ENCODE results near the gene RUSC1. TPM values are rescaled to one million over a fixed set of nuclear protein-coding genes. Genes with fewer than 3 reads are reported as not detected.
A peak's percentile ranks its signal among the peaks of the same experiment; 100 is the strongest.

RUSC1 gene
- total RNA-seq, 1 donor from 2014 or later: 37.3 TPM

GRCh38 chr1:155307247-155307740, 13.4 kb upstream of the RUSC1 start:
- H3K27ac Mint-ChIP-seq: no peak overlapping the region
- peaks cover 15% of the 10 kb centered on the region for H3K4me1 Mint-ChIP-seq (ENCODE audit: low read depth)
- TF ChIP-seq, protein P1, sequence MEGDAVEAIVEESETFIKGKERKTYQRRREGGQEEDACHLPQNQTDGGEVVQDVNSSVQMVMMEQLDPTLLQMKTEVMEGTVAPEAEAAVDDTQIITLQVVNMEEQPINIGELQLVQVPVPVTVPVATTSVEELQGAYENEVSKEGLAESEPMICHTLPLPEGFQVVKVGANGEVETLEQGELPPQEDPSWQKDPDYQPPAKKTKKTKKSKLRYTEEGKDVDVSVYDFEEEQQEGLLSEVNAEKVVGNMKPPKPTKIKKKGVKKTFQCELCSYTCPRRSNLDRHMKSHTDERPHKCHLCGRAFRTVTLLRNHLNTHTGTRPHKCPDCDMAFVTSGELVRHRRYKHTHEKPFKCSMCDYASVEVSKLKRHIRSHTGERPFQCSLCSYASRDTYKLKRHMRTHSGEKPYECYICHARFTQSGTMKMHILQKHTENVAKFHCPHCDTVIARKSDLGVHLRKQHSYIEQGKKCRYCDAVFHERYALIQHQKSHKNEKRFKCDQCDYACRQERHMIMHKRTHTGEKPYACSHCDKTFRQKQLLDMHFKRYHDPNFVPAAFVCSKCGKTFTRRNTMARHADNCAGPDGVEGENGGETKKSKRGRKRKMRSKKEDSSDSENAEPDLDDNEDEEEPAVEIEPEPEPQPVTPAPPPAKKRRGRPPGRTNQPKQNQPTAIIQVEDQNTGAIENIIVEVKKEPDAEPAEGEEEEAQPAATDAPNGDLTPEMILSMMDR (IDR thresholded peaks at IDR 0.05; ENCODE audit: unreplicated experiment): peak; percentile 53
- no peaks in the 10 kb centered on the region for H3K9me3 Mint-ChIP-seq (ENCODE audit: low read depth)
- DNase-seq (ENCODE audit: low spot score, unreplicated experiment): no peak
- no peak overlapping the region for H3K4me3 Mint-ChIP-seq (ENCODE audit: low read depth)
- H3K36me3 Mint-ChIP-seq (ENCODE audit: insufficient read depth): peaks cover 3% of the 10 kb centered on the region
- no peaks in the 10 kb centered on the region for H3K27me3 Mint-ChIP-seq

- H3K27ac Mint-ChIP-seq: peak within 1 kb of the TSS; percentile 98
- H3K36me3 Mint-ChIP-seq (ENCODE audit: insufficient read depth): peaks cover 10% of the 10 kb centered on the region
- H3K9me3 Mint-ChIP-seq (ENCODE audit: low read depth): no peaks in the 10 kb centered on the region
- TF ChIP-seq, protein P1 (IDR thresholded peaks at IDR 0.05; ENCODE audit: unreplicated experiment): peak; percentile 11
- peak; percentile 86 for DNase-seq (ENCODE audit: low spot score, unreplicated experiment)
- H3K27me3 Mint-ChIP-seq: no peaks in the 10 kb centered on the region
- H3K4me3 Mint-ChIP-seq (ENCODE audit: low read depth): peak within 1 kb of the TSS; percentile 96
- H3K4me1 Mint-ChIP-seq (ENCODE audit: low read depth): peaks cover 15% of the 10 kb centered on the region
These were observed 11.9 kb upstream of the RUSC1 start, which contains the start of gene FDPS for GRCh38 chr1:155308493-155309422. Gene FDPS (plus strand): TSS chr1:155308866. CDS start chr1:155309790, 924 bp downstream.

DNA sequence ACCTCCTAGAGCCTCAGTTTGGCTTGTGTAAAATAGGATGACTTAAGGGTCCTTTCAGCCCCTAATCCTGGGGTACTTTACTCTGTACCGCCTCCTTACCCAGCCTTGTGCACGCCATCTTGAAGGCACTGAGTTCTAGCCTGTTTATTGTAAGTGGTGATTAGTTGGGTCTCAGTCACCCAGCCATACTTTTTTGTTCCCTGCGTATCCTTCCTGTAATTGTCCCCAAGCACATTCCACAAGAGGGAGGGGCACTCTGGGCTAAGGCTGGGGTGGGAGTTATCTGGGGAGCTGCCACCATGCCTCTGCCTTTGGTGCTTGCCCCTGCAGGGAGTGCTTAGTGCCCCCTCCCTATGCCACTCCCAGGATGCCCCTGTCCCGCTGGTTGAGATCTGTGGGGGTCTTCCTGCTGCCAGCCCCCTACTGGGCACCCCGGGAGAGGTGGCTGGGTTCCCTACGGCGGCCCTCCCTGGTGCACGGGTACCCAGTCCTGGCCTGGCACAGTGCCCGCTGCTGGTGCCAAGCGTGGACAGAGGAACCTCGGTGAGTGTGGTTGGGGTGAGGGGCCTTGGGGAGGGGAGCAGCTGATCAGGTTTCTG, 11.2 kb upstream of the RUSC1 start:
- H3K27me3 Mint-ChIP-seq: no peaks in the 10 kb centered on the region
- TF ChIP-seq, protein P1 (IDR thresholded peaks at IDR 0.05; ENCODE audit: unreplicated experiment): no peak
- peaks cover 15% of the 10 kb centered on the region for H3K4me1 Mint-ChIP-seq (ENCODE audit: low read depth)
- H3K9me3 Mint-ChIP-seq (ENCODE audit: low read depth): no peaks in the 10 kb centered on the region
- H3K27ac Mint-ChIP-seq: peak overlapping the region; percentile 98
- peak overlapping the region; percentile 96 for H3K4me3 Mint-ChIP-seq (ENCODE audit: low read depth)
- peaks cover 10% of the 10 kb centered on the region for H3K36me3 Mint-ChIP-seq (ENCODE audit: insufficient read depth)
- no peak for DNase-seq (ENCODE audit: low spot score, unreplicated experiment)

DNA sequence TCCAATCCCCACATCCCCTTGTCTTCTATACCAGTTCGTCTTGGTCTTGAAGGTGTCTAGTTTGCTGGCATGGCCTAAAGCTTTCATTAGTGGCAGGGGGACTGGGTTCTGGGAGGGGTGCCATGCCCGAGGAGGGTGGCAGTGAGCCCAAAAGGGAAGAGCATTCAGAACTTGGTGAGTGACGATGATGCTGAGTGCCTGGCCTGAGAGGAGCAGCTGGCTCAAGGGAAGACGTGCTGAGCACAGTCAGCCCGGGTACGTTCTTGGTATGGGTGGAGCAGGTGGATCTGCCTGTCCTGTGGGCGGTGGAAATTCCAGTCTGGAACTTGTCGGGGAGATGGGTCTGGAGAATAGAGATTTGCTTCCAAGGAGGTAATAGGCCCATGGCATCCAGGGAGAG, 7.4 kb upstream of the RUSC1 start:
- Mint-ChIP-seq H3K9me3 (ENCODE audit: low read depth) (no peaks in the 10 kb centered on the region), H3K4me1 (ENCODE audit: low read depth) (peaks cover 17% of the 10 kb centered on the region), H3K27me3 (no peaks in the 10 kb centered on the region), H3K27ac (no peak overlapping the region), H3K36me3 (ENCODE audit: insufficient read depth) (peaks cover 13% of the 10 kb centered on the region), H3K4me3 (ENCODE audit: low read depth) (peak overlapping the region; percentile 31)
- TF ChIP-seq, protein P1 (IDR thresholded peaks at IDR 0.05; ENCODE audit: unreplicated experiment): no peak
- no peak for DNase-seq (ENCODE audit: low spot score, unreplicated experiment)

- Mint-ChIP-seq H3K4me1 (ENCODE audit: low read depth) (peaks cover 15% of the 10 kb centered on the region), H3K27ac (peak overlapping the region; percentile 38), H3K9me3 (ENCODE audit: low read depth) (no peaks in the 10 kb centered on the region), H3K27me3 (no peaks in the 10 kb centered on the region), H3K36me3 (ENCODE audit: insufficient read depth) (peaks cover 17% of the 10 kb centered on the region), H3K4me3 (ENCODE audit: low read depth) (no peak overlapping the region)
- no peak for DNase-seq (ENCODE audit: low spot score, unreplicated experiment)
- TF ChIP-seq, protein P1 (IDR thresholded peaks at IDR 0.05; ENCODE audit: unreplicated experiment): no peak
These were observed 3.8 kb upstream of the RUSC1 start for GRCh38 chr1:155316922-155317321.

All from progenitor cell of endocrine pancreas (in vitro differentiated cells).